IMR-90 (cell line): ENCODE data around the gene CHCHD1. TPM values are rescaled to one million over a fixed set of nuclear protein-coding genes. Genes with fewer than 3 reads are reported as not detected.

Experiments
- ATAC-seq: fragments of 200-7000 bp; cut with Tn5 transposase; 2 replicates; pipeline ENCODE4 v1.9.1; 2020; ENCODE audit warnings: low read depth, mild to moderate bottlenecking, moderate library complexity
- BruUV-seq: library from RNA; stranded (reverse); fragments of 400-500 nt; replicated peaks from 2 replicates; lab custom pipeline; 2021; lab: Mats Ljungman, UMichigan
- CTCF ChIA-PET: fragments of 300-600 bp; formaldehyde crosslinking; extraction: SDS; loops from one replicate; lab custom pipeline; 2021; ENCODE audit warnings: antibody characterized with exemption; lab: Yijun Ruan, JAX
- POLR2A ChIA-PET: fragments of 300-600 bp; sonication (Branson Sonifier 250); formaldehyde crosslinking; loops from one replicate; lab custom pipeline; 2022; ENCODE audit warnings: antibody characterized with exemption; ENCODE audit not compliant: unreplicated experiment; lab: Charles Lee
- DNase-seq: peaks from one replicate; pipeline ENCODE4 v3.0.0; 2013
- H2AFZ ChIP-seq: replicated peaks from 2 replicates; pipeline ENCODE3; 2013; ENCODE audit warnings: low read length, mild to moderate bottlenecking; ENCODE audit not compliant: poor library complexity
- H2AK5ac ChIP-seq: 2 replicates; pipeline ENCODE4 v1.6.1; 2013; ENCODE audit warnings: low read depth, low read length, inconsistent platforms
- H2AK9ac ChIP-seq: replicated peaks from 2 replicates; pipeline ENCODE3; 2013; ENCODE audit warnings: mild to moderate bottlenecking, low read depth, low read length, moderate library complexity; ENCODE audit not compliant: poor library complexity
- H2BK120ac ChIP-seq: 2 replicates; pipeline ENCODE4 v1.6.1; 2013; ENCODE audit warnings: low read depth, low read length, inconsistent platforms
- H2BK15ac ChIP-seq: 3 replicates; pipeline ENCODE4 v1.6.1; 2013; ENCODE audit warnings: low read depth, low read length, inconsistent platforms
- H2BK20ac ChIP-seq: 2 replicates; pipeline ENCODE4 v1.6.1; 2013; ENCODE audit warnings: low read depth, mild to moderate bottlenecking, inconsistent platforms, low read length, moderate library complexity
- H2BK5ac ChIP-seq: 2 replicates; pipeline ENCODE4 v1.6.1; 2013; ENCODE audit warnings: mild to moderate bottlenecking, low read depth, low read length, inconsistent platforms; ENCODE audit not compliant: poor library complexity, severe bottlenecking
- H3K14ac ChIP-seq: replicated peaks from 2 replicates; pipeline ENCODE4 v1.6.1; 2013; ENCODE audit warnings: low read depth, low read length, inconsistent platforms
- H3K18ac ChIP-seq: 2 replicates; pipeline ENCODE4 v1.6.1; 2013; ENCODE audit warnings: low read depth, low read length, control low read depth
- H3K23ac ChIP-seq: 2 replicates; pipeline ENCODE4 v1.6.1; 2013; ENCODE audit warnings: low read depth, low read length, inconsistent platforms
- H3K27ac ChIP-seq: 2 replicates; pipeline ENCODE4 v1.5.1; 2013; ENCODE audit warnings: mild to moderate bottlenecking, control low read depth, low read length; ENCODE audit not compliant: insufficient read depth
- H3K27me3 ChIP-seq: 2 replicates; pipeline ENCODE4 v1.6.1; 2013; ENCODE audit warnings: low read length; ENCODE audit not compliant: control insufficient read depth, insufficient read depth
- H3K36me3 ChIP-seq: 2 replicates; pipeline ENCODE4 v1.6.1; 2013; ENCODE audit warnings: low read length, mixed read lengths; ENCODE audit not compliant: control insufficient read depth, insufficient read depth
- H3K4ac ChIP-seq: 2 replicates; pipeline ENCODE4 v1.6.1; 2013; ENCODE audit warnings: low read depth, low read length, inconsistent platforms
- H3K4me1 ChIP-seq: 2 replicates; pipeline ENCODE4 v1.6.1; 2013; ENCODE audit warnings: low read length, mixed read lengths; ENCODE audit not compliant: control insufficient read depth, insufficient read depth
- H3K4me2 ChIP-seq: 2 replicates; pipeline ENCODE4 v1.6.1; 2013; ENCODE audit warnings: low read depth, mild to moderate bottlenecking, control low read depth, low read length, moderate library complexity
- H3K4me3 ChIP-seq: 2 replicates; pipeline ENCODE4 v1.5.1; 2013; ENCODE audit warnings: low read depth, mild to moderate bottlenecking, control low read depth, low read length, moderate library complexity; ENCODE audit not compliant: insufficient read depth
- H3K56ac ChIP-seq: 2 replicates; pipeline ENCODE4 v1.6.1; 2013; ENCODE audit warnings: low read length, inconsistent platforms; ENCODE audit not compliant: insufficient read depth; ENCODE audit errors: extremely low read depth
- H3K79me1 ChIP-seq, 2 experiments: 2 replicates each; pipeline ENCODE4 v1.6.1; 2013; ENCODE audit warnings: low read length in 2 of 2, inconsistent platforms in 1 of 2, low read depth in 1 of 2
- H3K9ac ChIP-seq: 2 replicates; pipeline ENCODE4 v1.6.1; 2013; ENCODE audit warnings: low read depth, low read length, control low read depth
- H3K9me1 ChIP-seq: 2 replicates; pipeline ENCODE4 v1.6.1; 2013; ENCODE audit warnings: low read length, inconsistent platforms; ENCODE audit not compliant: insufficient read depth
- H3K9me3 ChIP-seq: 2 replicates; pipeline ENCODE4 v1.6.1; 2013; ENCODE audit warnings: low read length; ENCODE audit not compliant: control insufficient read depth, insufficient read depth
- H4K20me1 ChIP-seq: 2 replicates; pipeline ENCODE4 v1.6.1; 2013; ENCODE audit warnings: low read length, inconsistent platforms; ENCODE audit not compliant: insufficient read depth
- H4K5ac ChIP-seq: 2 replicates; pipeline ENCODE4 v1.6.1; 2013; ENCODE audit warnings: mild to moderate bottlenecking, low read depth, low read length, control low read depth
- H4K8ac ChIP-seq, 2 experiments: 2 replicates each; pipeline ENCODE4 v1.6.1; 2013; ENCODE audit warnings: low read depth in 2 of 2, low read length in 2 of 2, control low read depth in 1 of 2, inconsistent platforms in 1 of 2
- H4K91ac ChIP-seq: 2 replicates; pipeline ENCODE4 v1.6.1; 2013; ENCODE audit warnings: low read depth, low read length, inconsistent platforms; ENCODE audit not compliant: insufficient read depth
- CEBPB ChIP-seq: IDR thresholded peaks from 2 replicates; pipeline ENCODE4 v1.6.1; 2012; ENCODE audit warnings: low read depth, low read length, improper control_type of control experiment
- MAFK ChIP-seq: IDR thresholded peaks from 2 replicates; pipeline ENCODE4 v1.6.1; 2012; ENCODE audit warnings: low read depth, low read length, improper control_type of control experiment
- MXI1 ChIP-seq: IDR thresholded peaks from 2 replicates; pipeline ENCODE4 v1.6.1; 2012; ENCODE audit warnings: low read depth, mild to moderate bottlenecking, low read length, moderate library complexity, borderline replicate concordance
- RCOR1 ChIP-seq: IDR thresholded peaks from 2 replicates; pipeline ENCODE4 v1.6.1; 2012; ENCODE audit warnings: mild to moderate bottlenecking, low read length, improper control_type of control experiment; ENCODE audit not compliant: insufficient replicate concordance
- WGBS, 2 experiments: methylation state at CpG; one replicate each; pipeline versions ENCODE4 v1.1.5 to v1.1.7; 2013; ENCODE audit warnings: missing lambda C conversion rate in 2 of 2; ENCODE audit not compliant: insufficient read length in 1 of 2; ENCODE audit errors: extremely low coverage in 2 of 2; 5-methylcytosine and 5-hydroxymethylcytosine counted together
- dilution Hi-C: fragments of 300-500 bp; cut with HindIII; formaldehyde crosslinking; loops from one replicate; pipeline ENCODE4 v1.14.3; 2018; ENCODE audit warnings: low sequenced_read_pairs; ENCODE audit not compliant: unreplicated experiment
- in situ Hi-C: fragments of 300-500 bp; cut with MboI; formaldehyde crosslinking; loops from 3 replicates; pipeline ENCODE4 v1.14.3; 2019; ENCODE audit warnings: low sequenced_read_pairs, inconsistent platforms, mixed read lengths
- intact Hi-C: fragments of 100-400 bp; cut with micrococcal nuclease; formaldehyde crosslinking; loops from 2 replicates; pipeline ENCODE4 v1.10.0; 2022
- polyA plus RNA-seq, 3 experiments: library from polyadenylated mRNA; depleted of rRNA; stranded (reverse); fragments of >200 nt; gene quantifications; 2 replicates each; pipeline ENCODE4 v1.2.3, GENCODE V29; 2012; ENCODE audit warnings: low replicate concordance in 1 of 3
- total RNA-seq: library from RNA; depleted of rRNA; stranded (reverse); fragments of >200 nt; gene quantifications from 2 replicates; pipeline ENCODE4 v1.2.3, GENCODE V29; 2012
- TF ChIP-seq, protein P1 (sequence below): fragments of 150-350 bp; IDR thresholded peaks from 2 replicates; pipeline ENCODE4 v1.6.1; 2016; ENCODE audit warnings: low read depth, mild to moderate bottlenecking, low read length, moderate library complexity, borderline replicate concordance

CHCHD1 gene
- total and polyA plus RNA-seq, 2 of the 4 experiments (the other 2 are of a cell fraction): 11.5 to 21.0 TPM

- TF ChIP-seq, protein P1, sequence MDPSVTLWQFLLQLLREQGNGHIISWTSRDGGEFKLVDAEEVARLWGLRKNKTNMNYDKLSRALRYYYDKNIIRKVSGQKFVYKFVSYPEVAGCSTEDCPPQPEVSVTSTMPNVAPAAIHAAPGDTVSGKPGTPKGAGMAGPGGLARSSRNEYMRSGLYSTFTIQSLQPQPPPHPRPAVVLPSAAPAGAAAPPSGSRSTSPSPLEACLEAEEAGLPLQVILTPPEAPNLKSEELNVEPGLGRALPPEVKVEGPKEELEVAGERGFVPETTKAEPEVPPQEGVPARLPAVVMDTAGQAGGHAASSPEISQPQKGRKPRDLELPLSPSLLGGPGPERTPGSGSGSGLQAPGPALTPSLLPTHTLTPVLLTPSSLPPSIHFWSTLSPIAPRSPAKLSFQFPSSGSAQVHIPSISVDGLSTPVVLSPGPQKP: no peak
Observed at GRCh38 chr10:73810735-73811465, 29.1 kb downstream of the CHCHD1 start (continued).

DNA sequence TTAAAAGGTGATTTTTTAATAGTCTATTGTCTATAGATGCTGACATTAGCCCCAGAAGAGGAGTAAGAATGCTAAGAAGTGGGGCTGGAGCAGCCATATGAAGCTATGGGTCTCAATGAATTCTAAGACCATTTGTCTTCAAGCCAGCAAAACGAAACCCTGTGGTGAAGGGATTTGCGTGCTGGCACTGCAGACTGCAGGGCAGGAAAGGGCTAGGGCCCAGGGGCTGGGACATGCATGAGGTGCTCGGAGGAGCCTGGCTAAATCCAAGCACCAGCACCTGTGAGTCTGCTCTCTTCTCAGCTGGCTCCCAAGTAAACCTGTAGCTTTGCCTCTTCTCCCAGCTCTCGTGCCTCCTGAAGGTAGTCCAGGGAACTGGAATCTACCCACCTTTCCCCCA is 30.8 kb downstream of the CHCHD1 start:
- no peak overlapping the region for H3K4me3 ChIP-seq
- BruUV-seq: no TSS peak
- H3K9me3 ChIP-seq: no peaks in the 10 kb centered on the region
- H2AK9ac ChIP-seq: no peak overlapping the region
- intact Hi-C loops (no loop called here), in situ Hi-C loops (no loop called here), dilution Hi-C loops (no loop called here)
- no peak overlapping the region for H2BK5ac ChIP-seq
- H4K8ac ChIP-seq: no peak overlapping the region
- no peak overlapping the region for H3K9ac ChIP-seq
- DNase-seq: no peak
- no peak overlapping the region for H3K27ac ChIP-seq
- H3K9me1 ChIP-seq: peaks cover 18% of the 10 kb centered on the region
- TF ChIP-seq CEBPB (no peak), RCOR1 (no peak), MAFK (no peak), MXI1 (no peak)
- H3K4ac ChIP-seq: no peak overlapping the region
- no peak overlapping the region for H2AK5ac ChIP-seq
- no peak overlapping the region for H2BK20ac ChIP-seq
- H3K79me1 ChIP-seq: peaks cover 14 to 38% of the 10 kb centered on the region in 2 experiments; a peak in 3 of 4 replicates
- no peak overlapping the region for H4K91ac ChIP-seq
- H2BK15ac ChIP-seq: no peak overlapping the region
- H4K5ac ChIP-seq: no peak overlapping the region
- H3K14ac ChIP-seq: no peak overlapping the region
- 98% methylated on average over 4 of the region's 4 CpGs; no CpG with 5 or more reads in 1 of the 2 experiments for WGBS, 2 experiments
- ChIA-PET POLR2A (no interaction called here), CTCF (no interaction called here)
- no peaks in the 10 kb centered on the region for H3K27me3 ChIP-seq
- no peak for ATAC-seq
- H3K36me3 ChIP-seq: peaks cover 31% of the 10 kb centered on the region
- no peak overlapping the region for H2BK120ac ChIP-seq
- peaks cover 12% of the 10 kb centered on the region for H3K4me1 ChIP-seq
- no peaks in the 10 kb centered on the region for H4K20me1 ChIP-seq
- H3K18ac ChIP-seq: no peak overlapping the region
- no peak overlapping the region for H3K4me2 ChIP-seq
- H3K23ac ChIP-seq: no peak overlapping the region
- H2AFZ ChIP-seq: no peak overlapping the region
- H3K56ac ChIP-seq: no peak overlapping the region
